KMS-11 (cell line): ENCODE results near the gene PACSIN2.

ENCODE experiments used
- H2AFZ ChIP-seq: fragments of 200-600 bp; sonication (generic); 2 replicates; pipeline ENCODE4 v1.6.1; 2016; ENCODE audit warnings: antibody characterized with exemption, mixed run types, low read depth
- H3K27ac ChIP-seq: fragments of 200-600 bp; sonication (generic); 2 replicates; pipeline ENCODE4 v1.6.1; 2016; ENCODE audit warnings: mild to moderate bottlenecking, mixed run types
- H3K27me3 ChIP-seq: fragments of 200-600 bp; sonication (generic); 2 replicates; pipeline ENCODE4 v1.6.1; 2017; ENCODE audit warnings: mild to moderate bottlenecking, low read depth, mixed run types, moderate library complexity; ENCODE audit not compliant: insufficient read depth
- H3K36me3 ChIP-seq: fragments of 200-600 bp; sonication (generic); 2 replicates; pipeline ENCODE4 v1.6.1; 2017; ENCODE audit warnings: mild to moderate bottlenecking, mixed run types; ENCODE audit not compliant: insufficient read depth
- H3K4me1 ChIP-seq: fragments of 200-600 bp; sonication (generic); 2 replicates; pipeline ENCODE4 v1.6.1; 2016; ENCODE audit warnings: mild to moderate bottlenecking, low read depth, mixed run types; ENCODE audit not compliant: poor library complexity, severe bottlenecking
- H3K4me2 ChIP-seq: fragments of 200-600 bp; sonication (generic); 2 replicates; pipeline ENCODE4 v1.7.0; 2016; ENCODE audit warnings: mild to moderate bottlenecking, mixed run types
- H3K4me3 ChIP-seq: fragments of 200-600 bp; sonication (generic); IDR thresholded peaks from 2 replicates; pipeline ENCODE4 v1.6.1; 2017; ENCODE audit warnings: low read depth, low read length, mixed read lengths; ENCODE audit not compliant: insufficient read depth
- H3K79me2 ChIP-seq: fragments of 200-600 bp; sonication (generic); 2 replicates; pipeline ENCODE4 v1.6.1; 2016; ENCODE audit warnings: low read depth, mixed run types; ENCODE audit not compliant: insufficient read depth
- H3K9ac ChIP-seq: fragments of 200-600 bp; sonication (generic); 2 replicates; pipeline ENCODE4 v1.6.1; 2016; ENCODE audit warnings: mild to moderate bottlenecking, mixed run types
- H4K20me1 ChIP-seq: fragments of 200-600 bp; sonication (generic); 2 replicates; pipeline ENCODE4 v1.6.1; 2016; ENCODE audit warnings: mild to moderate bottlenecking, mixed run types; ENCODE audit not compliant: insufficient read depth
- CTCF ChIP-seq: fragments of 200-600 bp; sonication (generic); conservative IDR thresholded peaks from 2 replicates; pipeline ENCODE4 v1.6.1; 2017; ENCODE audit warnings: low read depth, mild to moderate bottlenecking, antibody characterized with exemption, low read length, moderate library complexity, mixed read lengths

Gene PACSIN2

DNA sequence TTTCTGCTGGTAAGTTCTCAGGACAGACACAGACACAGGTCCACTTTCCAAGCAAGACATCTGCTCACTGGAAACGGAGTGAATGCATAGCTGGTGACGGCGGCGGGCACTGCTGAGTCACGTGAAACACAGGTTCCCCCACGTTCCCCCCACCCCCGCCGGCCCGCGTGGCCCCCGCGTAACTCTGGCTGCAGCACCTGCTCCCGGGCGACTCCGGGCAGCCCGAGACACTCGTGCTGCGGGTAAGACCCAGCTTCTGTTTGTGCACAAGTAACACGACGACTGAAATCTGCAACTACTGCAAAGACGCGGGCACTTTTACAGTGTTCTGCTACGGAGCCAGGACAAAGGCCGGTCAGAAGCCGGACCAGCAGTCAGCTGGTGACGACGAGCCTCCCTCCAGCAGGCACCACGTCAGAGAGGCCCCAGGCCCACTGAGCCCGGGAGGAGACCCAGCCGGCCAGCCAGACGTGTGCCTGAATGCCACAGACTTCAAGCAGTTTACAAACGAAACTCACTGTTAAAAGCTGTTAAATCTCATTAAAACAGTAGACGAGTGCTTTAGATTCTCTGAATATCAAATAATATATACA is 145.0 kb downstream of the PACSIN2 start:
- Histone ChIP-seq H3K4me2 (no peak overlapping the region), H3K27me3 (no peaks in the 10 kb centered on the region), H3K27ac (no peak overlapping the region), H4K20me1 (no peaks in the 10 kb centered on the region), H3K4me1 (no peaks in the 10 kb centered on the region), H3K9ac (no peak overlapping the region), H3K79me2 (no peaks in the 10 kb centered on the region), H3K4me3 (no peak overlapping the region), H2AFZ (no peak overlapping the region), H3K36me3 (no peaks in the 10 kb centered on the region)
- TF ChIP-seq CTCF, result no peak

DNA sequence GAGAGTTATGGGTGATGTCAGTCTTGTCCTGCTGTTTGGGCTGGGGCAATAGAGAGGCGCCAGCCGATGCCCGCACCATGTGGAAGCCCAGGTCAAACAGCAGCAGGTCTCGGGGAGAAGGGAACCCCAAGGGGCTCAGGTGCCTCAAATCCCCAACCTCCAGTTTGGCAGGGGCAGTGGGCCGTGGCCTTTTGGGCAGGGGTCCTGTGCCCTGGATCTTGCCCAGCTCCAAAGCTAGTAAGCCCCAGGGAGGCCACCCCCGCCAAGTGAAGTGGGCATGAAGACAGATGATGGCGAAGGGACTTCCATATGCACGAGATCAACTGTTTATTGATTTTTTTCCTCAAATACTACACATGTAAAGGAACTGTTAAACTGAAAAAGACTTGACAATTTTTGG is 145.5 kb downstream of the PACSIN2 start:
- no peak for TF ChIP-seq CTCF
- no peaks in the 10 kb centered on the region for H3K79me2 ChIP-seq
- H3K27ac ChIP-seq, result no peak overlapping the region
- no peaks in the 10 kb centered on the region for H3K36me3 ChIP-seq
- H3K4me1 ChIP-seq, result no peaks in the 10 kb centered on the region
- no peaks in the 10 kb centered on the region for H4K20me1 ChIP-seq
- no peak overlapping the region for H2AFZ ChIP-seq
- no peak overlapping the region for H3K9ac ChIP-seq
- no peak overlapping the region for H3K4me2 ChIP-seq
- H3K4me3 ChIP-seq, result no peak overlapping the region
- H3K27me3 ChIP-seq, result no peaks in the 10 kb centered on the region

GRCh38 chr22:42868751-42869251 is 146.1 kb downstream of the PACSIN2 start:
- no peak overlapping the region for H3K4me2 ChIP-seq
- no peaks in the 10 kb centered on the region for H4K20me1 ChIP-seq
- peaks cover under 1% of the 10 kb centered on the region for H3K4me1 ChIP-seq
- no peaks in the 10 kb centered on the region for H3K27me3 ChIP-seq
- no peaks in the 10 kb centered on the region for H3K36me3 ChIP-seq
- H3K9ac ChIP-seq, result no peak overlapping the region
- no peak overlapping the region for H2AFZ ChIP-seq
- TF ChIP-seq CTCF, result no peak
- no peak overlapping the region for H3K27ac ChIP-seq
- H3K79me2 ChIP-seq, result no peaks in the 10 kb centered on the region
- H3K4me3 ChIP-seq, result no peak overlapping the region

- Histone ChIP-seq H3K4me2 (no peak overlapping the region), H3K4me3 (no peak overlapping the region), H3K27ac (no peak overlapping the region), H3K36me3 (no peaks in the 10 kb centered on the region), H3K9ac (no peak overlapping the region), H3K79me2 (no peaks in the 10 kb centered on the region), H2AFZ (no peak overlapping the region), H3K27me3 (no peaks in the 10 kb centered on the region), H3K4me1 (peaks cover 8% of the 10 kb centered on the region), H4K20me1 (no peaks in the 10 kb centered on the region)
- no peak for TF ChIP-seq CTCF
Measured at GRCh38 chr22:42866100-42866499, 148.8 kb downstream of the PACSIN2 start.
